Choroid plexus epithelial cell (primary cell): Measurements from ENCODE around the gene KIRREL3.

Source experiments
- DNase-seq: peaks from one replicate; pipeline ENCODE4 v3.0.0-alpha.2; 2010; ENCODE audit warnings: low read depth
- H3K4me3 ChIP-seq: 2 replicates; pipeline ENCODE4 v1.5.1; 2011; ENCODE audit warnings: low read depth, mild to moderate bottlenecking, control low read depth, low read length, moderate library complexity
- CTCF ChIP-seq: conservative IDR thresholded peaks from 2 replicates; pipeline ENCODE4 v1.5.1; 2011; ENCODE audit warnings: low read depth, mild to moderate bottlenecking, control low read depth, inconsistent platforms, low read length, moderate library complexity

Gene KIRREL3

GRCh38 chr11:126870021-126870420 is 130.5 kb downstream of the KIRREL3 start:
- TF ChIP-seq CTCF, result no peak
- H3K4me3 ChIP-seq, result no peak overlapping the region
- DNase-seq, result no peak

GRCh38 chr11:126868741-126869140 is 131.8 kb downstream of the KIRREL3 start:
- no peak for TF ChIP-seq CTCF
- no peak overlapping the region for H3K4me3 ChIP-seq
- no peak for DNase-seq

DNA sequence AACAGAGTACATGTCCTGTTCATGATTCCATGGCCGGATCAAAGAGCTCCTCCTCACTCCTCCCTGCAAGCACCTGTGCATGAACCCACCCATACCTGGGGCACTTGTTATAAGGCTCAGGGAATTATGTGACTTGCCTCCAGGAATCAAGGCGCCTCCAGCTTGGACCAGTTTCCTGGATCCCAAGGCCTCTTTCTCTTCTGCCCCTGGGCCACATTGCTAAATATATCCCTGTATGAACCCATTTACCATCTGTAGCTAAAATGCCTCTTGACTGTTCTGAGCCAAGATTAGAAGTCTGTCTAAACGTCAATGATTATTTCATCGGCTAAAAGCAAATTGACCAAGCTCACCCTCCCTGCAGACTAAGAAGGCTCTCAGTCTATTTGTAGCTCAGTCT is 135.6 kb downstream of the KIRREL3 start:
- DNase-seq, result no peak
- H3K4me3 ChIP-seq, result no peak overlapping the region
- no peak for TF ChIP-seq CTCF

GRCh38 chr11:126863294-126863997 is 137.1 kb downstream of the KIRREL3 start:
- no peak overlapping the region for H3K4me3 ChIP-seq
- no peak for TF ChIP-seq CTCF
- no peak for DNase-seq

DNA sequence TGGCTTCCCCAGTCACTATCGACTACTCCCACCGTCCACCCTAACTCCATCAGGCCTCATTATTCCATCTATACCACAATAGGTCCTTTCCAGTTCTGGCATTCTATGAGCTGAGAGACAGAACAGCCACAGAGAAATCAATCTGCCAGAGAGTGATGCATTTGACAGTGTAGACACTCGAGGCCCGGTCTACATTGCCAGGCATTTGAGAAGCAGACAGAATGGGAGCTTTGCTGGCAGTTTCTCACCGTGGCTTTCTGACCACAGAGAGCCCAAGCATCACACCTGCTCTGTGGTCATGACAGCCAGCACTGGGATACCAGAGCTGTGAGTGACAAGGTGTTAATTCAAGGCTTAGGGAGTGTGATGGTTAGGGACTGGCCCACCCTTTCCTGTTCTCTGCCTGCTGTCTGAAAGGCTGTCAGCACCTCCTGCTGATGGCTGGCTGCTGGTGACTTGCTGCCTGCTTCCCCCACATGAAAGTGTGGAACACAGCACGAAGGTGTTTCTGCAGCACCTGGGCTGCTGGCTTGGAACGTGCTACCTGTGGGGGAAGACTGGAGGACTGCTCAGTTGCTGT is 137.8 kb downstream of the KIRREL3 start:
- no peak for TF ChIP-seq CTCF
- H3K4me3 ChIP-seq, result no peak overlapping the region
- no peak for DNase-seq

- no peak for DNase-seq
- no peak overlapping the region for H3K4me3 ChIP-seq
- no peak for TF ChIP-seq CTCF
These were observed 138.6 kb downstream of the KIRREL3 start for GRCh38 chr11:126861796-126862459.
